ENCODE data around the gene ULBP2. TPM values are rescaled to one million over a fixed set of nuclear protein-coding genes. Genes with fewer than 3 reads are reported as not detected.

ULBP2 gene
- total RNA-seq, 1 experiment from 2014 or later = 2.9 TPM

DNA sequence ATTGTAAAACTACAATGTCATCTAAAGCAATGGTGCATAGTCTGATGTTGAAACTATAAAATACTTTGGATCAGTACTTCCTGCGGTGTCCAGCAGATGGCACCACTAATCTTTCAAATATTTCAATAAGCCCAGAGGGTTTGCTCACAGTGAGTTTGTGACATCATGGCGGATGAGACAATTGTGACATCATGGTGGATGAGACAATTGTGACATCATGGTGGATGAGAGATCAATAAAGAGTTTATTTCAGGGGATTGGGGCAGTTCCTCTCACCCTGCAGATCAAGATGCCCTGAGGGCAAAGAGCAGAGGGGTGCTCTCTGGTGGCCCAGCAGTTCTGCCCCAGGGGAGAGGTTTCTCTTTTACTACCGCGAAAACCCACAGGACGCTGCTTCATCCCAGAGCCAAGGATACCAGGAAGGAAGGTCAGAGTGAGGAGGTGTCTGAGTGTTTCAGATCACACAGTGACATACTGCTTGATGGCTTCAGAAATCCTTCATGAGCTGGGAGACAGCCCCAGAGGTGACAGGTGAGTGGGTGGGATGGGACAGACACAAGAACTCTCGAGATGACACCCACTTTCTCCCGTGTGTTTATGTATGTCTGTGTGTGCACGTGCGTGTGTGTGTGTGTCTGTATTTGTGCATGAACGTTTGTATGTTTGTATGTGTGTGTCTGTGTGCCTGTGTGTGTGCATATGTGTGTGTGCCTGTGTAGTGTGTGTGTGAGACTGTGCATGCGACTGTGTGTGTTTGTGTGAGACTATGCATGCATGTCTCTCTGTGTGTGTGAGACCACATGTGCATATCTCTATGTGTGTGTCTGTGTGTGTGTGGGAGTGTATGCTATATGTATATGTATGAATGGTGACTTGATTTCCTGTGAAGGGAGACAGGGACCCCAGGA is 7.3 kb upstream of the ULBP2 start:
- intact Hi-C loops (cut with micrococcal nuclease; ENCODE audit: unreplicated experiment) = loop anchor here (1.0 to 10.0 kb wide), 7 partner anchors 70 to 1400 kb away; no protein-coding TSS in a partner anchor
- H3K27ac ChIP-seq = no peak overlapping the region
- ChIA-PET POLR2A (ENCODE audit: unreplicated experiment) (no interaction called here), CTCF (no interaction called here)
- no peak overlapping the region for H2AFZ ChIP-seq
- TF ChIP-seq, protein P1, sequence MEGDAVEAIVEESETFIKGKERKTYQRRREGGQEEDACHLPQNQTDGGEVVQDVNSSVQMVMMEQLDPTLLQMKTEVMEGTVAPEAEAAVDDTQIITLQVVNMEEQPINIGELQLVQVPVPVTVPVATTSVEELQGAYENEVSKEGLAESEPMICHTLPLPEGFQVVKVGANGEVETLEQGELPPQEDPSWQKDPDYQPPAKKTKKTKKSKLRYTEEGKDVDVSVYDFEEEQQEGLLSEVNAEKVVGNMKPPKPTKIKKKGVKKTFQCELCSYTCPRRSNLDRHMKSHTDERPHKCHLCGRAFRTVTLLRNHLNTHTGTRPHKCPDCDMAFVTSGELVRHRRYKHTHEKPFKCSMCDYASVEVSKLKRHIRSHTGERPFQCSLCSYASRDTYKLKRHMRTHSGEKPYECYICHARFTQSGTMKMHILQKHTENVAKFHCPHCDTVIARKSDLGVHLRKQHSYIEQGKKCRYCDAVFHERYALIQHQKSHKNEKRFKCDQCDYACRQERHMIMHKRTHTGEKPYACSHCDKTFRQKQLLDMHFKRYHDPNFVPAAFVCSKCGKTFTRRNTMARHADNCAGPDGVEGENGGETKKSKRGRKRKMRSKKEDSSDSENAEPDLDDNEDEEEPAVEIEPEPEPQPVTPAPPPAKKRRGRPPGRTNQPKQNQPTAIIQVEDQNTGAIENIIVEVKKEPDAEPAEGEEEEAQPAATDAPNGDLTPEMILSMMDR (conservative IDR thresholded peaks at IDR 0.05) = peak; percentile 92
- no peak for TF ChIP-seq EZH2 (IDR thresholded peaks at IDR 0.05; ENCODE audit: low read depth)
- no peaks in the 10 kb centered on the region for H3K9me2 ChIP-seq (ENCODE audit: insufficient read depth)
- H3K27me3 ChIP-seq (ENCODE audit: insufficient read depth, low read depth) = no peaks in the 10 kb centered on the region
- no peak overlapping the region for H3K4me2 ChIP-seq
- H3K4me1 ChIP-seq (replicated peaks; ENCODE audit: insufficient read depth) = peaks cover 24% of the 10 kb centered on the region
- no peaks in the 10 kb centered on the region for H3K79me2 ChIP-seq (ENCODE audit: low read depth)
- no peaks in the 10 kb centered on the region for H3K9me3 ChIP-seq (ENCODE audit: insufficient read depth, low read depth)
- no TSS peak for BruUV-seq (replicated peaks)
- no peaks in the 10 kb centered on the region; the same call in 1 of the 2 replicates for H3F3A ChIP-seq (ENCODE audit: insufficient read depth, low read depth)
- H4K20me1 ChIP-seq (ENCODE audit: insufficient read depth) = no peaks in the 10 kb centered on the region
- no peak overlapping the region for H3K4me3 ChIP-seq
- peak; percentile 29 to 50 for DNase-seq
- no peaks in the 10 kb centered on the region for H3K36me3 ChIP-seq (ENCODE audit: low read depth)

DNA sequence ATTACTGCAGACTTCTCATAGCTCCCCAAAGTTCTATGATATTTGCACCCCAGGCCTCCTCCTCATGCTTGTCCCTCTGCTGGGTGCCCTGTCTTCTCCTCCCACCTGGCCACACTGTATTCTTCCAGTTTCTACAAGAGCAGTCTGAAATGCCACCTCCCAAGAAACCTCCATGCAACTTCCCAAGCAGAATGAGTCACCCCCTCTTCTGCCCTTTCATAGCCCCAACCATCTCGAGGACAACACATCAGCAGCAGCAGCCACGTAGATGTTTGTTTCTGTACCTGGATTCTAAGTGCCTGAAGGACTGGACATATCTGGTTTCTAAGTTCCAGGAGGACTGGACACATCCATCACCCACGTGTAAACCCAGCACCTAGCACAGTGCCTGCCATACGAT is 6.6 kb upstream of the ULBP2 start:
- Histone ChIP-seq H3K9me2 (ENCODE audit: insufficient read depth) (no peaks in the 10 kb centered on the region), H3K27ac (no peak overlapping the region), H3K36me3 (ENCODE audit: low read depth) (no peaks in the 10 kb centered on the region), H3K27me3 (ENCODE audit: insufficient read depth, low read depth) (no peaks in the 10 kb centered on the region), H3K9me3 (ENCODE audit: insufficient read depth, low read depth) (no peaks in the 10 kb centered on the region), H3K79me2 (ENCODE audit: low read depth) (no peaks in the 10 kb centered on the region), H4K20me1 (ENCODE audit: insufficient read depth) (no peaks in the 10 kb centered on the region), H3F3A (ENCODE audit: insufficient read depth, low read depth) (no peaks in the 10 kb centered on the region; the same call in 1 of the 2 replicates), H3K4me1 (replicated peaks; ENCODE audit: insufficient read depth) (peaks cover 24% of the 10 kb centered on the region), H3K4me2 (no peak overlapping the region), H2AFZ (no peak overlapping the region), H3K4me3 (no peak overlapping the region)
- no TSS peak for BruUV-seq (replicated peaks)
- intact Hi-C loops (cut with micrococcal nuclease; ENCODE audit: unreplicated experiment) = loop anchor here (2.0 to 10.0 kb wide), 4 partner anchors 70 to 1400 kb away; no protein-coding TSS in a partner anchor
- no peak for DNase-seq
- ChIA-PET CTCF (no interaction called here), POLR2A (ENCODE audit: unreplicated experiment) (no interaction called here)
- TF ChIP-seq, protein P1 (conservative IDR thresholded peaks at IDR 0.05) = no peak
- no peak for TF ChIP-seq EZH2 (IDR thresholded peaks at IDR 0.05; ENCODE audit: low read depth)

GRCh38 chr6:149935668-149936067 is 6.1 kb upstream of the ULBP2 start:
- CTCF ChIA-PET = interaction anchor here (0.5 kb wide), 1 partner anchor 107 kb away, joined by 3 read pairs; no protein-coding TSS in a partner anchor
- H3K9me2 ChIP-seq (ENCODE audit: insufficient read depth) = no peaks in the 10 kb centered on the region

More at GRCh38 chr6:149935668-149936067, 6.1 kb upstream of the ULBP2 start:
- DNase-seq = no peak
- Histone ChIP-seq H3F3A (ENCODE audit: insufficient read depth, low read depth) (no peaks in the 10 kb centered on the region; the same call in 1 of the 2 replicates), H2AFZ (no peak overlapping the region), H3K79me2 (ENCODE audit: low read depth) (no peaks in the 10 kb centered on the region), H3K36me3 (ENCODE audit: low read depth) (no peaks in the 10 kb centered on the region), H3K4me3 (no peak overlapping the region), H4K20me1 (ENCODE audit: insufficient read depth) (no peaks in the 10 kb centered on the region), H3K4me1 (replicated peaks; ENCODE audit: insufficient read depth) (peaks cover 24% of the 10 kb centered on the region), H3K4me2 (no peak overlapping the region), H3K27me3 (ENCODE audit: insufficient read depth, low read depth) (no peaks in the 10 kb centered on the region), H3K27ac (no peak overlapping the region), H3K9me3 (ENCODE audit: insufficient read depth, low read depth) (no peaks in the 10 kb centered on the region)
- TF ChIP-seq, protein P1 (conservative IDR thresholded peaks at IDR 0.05) = no peak
- TF ChIP-seq EZH2 (IDR thresholded peaks at IDR 0.05; ENCODE audit: low read depth) = no peak
- intact Hi-C loops (cut with micrococcal nuclease; ENCODE audit: unreplicated experiment) = loop anchor here (2.0 to 10.0 kb wide), 4 partner anchors 69 to 1399 kb away; no protein-coding TSS in a partner anchor
- POLR2A ChIA-PET (ENCODE audit: unreplicated experiment) = no interaction called here
- no TSS peak for BruUV-seq (replicated peaks)

Data from PC-9 (cell line).